SU-DHL-6 (cell line): ENCODE measurements around the gene GRAP.

Experiments used
- EZH2phosphoT487 ChIP-seq: fragments of 200-600 bp; sonication (generic), shearing (Covaris generic); conservative IDR thresholded peaks from 2 replicates; pipeline ENCODE4 v1.6.1; 2018; ENCODE audit warnings: mild to moderate bottlenecking, antibody characterized with exemption, low read length, moderate library complexity, mixed read lengths
- TF ChIP-seq, protein P1 (sequence below): fragments of 200-600 bp; sonication (generic); IDR thresholded peaks from one replicate; pipeline ENCODE4 v1.5.1; 2017; ENCODE audit warnings: antibody characterized with exemption, mild to moderate bottlenecking, low read length, moderate library complexity; ENCODE audit not compliant: insufficient read depth, poor library complexity, severe bottlenecking

DNA sequence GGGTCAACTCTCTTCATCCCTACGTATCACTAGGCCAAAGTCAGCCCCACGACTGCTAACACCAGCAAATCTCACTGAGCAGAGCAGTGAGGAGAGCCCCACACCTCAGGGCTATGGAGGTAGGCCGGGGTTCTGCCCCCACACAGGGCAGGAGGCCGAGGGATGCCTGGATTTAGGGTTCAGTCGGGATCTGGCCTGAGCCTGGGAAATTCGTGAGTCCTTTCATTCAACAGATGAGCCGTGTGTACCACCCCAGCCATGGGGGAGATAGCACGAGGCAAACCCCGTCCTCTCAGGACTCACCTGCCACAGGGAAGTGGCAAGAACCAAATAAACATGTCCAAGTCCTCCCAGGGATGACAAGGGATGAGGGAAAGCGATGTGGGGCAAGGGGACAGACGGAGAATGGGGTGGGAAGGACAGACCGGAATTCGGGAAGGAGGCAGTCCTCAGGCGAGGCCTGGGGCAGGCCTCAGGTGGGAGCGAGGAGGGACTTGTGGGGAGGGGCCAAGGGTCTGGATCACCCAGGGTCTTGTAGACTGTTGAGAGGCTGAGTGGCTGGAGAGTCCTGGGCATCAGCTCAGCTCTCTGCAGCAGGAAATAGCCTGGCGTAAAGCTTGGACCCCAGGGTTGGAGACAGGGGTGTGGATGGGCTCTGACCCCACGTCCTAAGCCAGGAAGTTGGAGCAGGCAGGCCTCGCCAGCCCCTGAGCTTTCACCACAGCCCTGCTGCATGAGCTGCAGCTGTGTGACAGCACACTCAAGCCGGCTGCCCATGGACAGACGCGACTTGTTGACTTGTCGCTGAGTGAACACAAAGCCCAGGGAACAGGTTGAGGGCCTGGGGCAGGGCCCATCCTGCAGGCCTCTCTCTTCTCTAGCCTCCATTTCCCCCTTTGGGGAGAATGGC, 34.3 kb downstream of the GRAP start:
- TF ChIP-seq, protein P1, sequence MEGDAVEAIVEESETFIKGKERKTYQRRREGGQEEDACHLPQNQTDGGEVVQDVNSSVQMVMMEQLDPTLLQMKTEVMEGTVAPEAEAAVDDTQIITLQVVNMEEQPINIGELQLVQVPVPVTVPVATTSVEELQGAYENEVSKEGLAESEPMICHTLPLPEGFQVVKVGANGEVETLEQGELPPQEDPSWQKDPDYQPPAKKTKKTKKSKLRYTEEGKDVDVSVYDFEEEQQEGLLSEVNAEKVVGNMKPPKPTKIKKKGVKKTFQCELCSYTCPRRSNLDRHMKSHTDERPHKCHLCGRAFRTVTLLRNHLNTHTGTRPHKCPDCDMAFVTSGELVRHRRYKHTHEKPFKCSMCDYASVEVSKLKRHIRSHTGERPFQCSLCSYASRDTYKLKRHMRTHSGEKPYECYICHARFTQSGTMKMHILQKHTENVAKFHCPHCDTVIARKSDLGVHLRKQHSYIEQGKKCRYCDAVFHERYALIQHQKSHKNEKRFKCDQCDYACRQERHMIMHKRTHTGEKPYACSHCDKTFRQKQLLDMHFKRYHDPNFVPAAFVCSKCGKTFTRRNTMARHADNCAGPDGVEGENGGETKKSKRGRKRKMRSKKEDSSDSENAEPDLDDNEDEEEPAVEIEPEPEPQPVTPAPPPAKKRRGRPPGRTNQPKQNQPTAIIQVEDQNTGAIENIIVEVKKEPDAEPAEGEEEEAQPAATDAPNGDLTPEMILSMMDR: no peak
- no peak for TF ChIP-seq EZH2phosphoT487
